ENCODE results near the gene PTPN23.

Gene PTPN23

DNA sequence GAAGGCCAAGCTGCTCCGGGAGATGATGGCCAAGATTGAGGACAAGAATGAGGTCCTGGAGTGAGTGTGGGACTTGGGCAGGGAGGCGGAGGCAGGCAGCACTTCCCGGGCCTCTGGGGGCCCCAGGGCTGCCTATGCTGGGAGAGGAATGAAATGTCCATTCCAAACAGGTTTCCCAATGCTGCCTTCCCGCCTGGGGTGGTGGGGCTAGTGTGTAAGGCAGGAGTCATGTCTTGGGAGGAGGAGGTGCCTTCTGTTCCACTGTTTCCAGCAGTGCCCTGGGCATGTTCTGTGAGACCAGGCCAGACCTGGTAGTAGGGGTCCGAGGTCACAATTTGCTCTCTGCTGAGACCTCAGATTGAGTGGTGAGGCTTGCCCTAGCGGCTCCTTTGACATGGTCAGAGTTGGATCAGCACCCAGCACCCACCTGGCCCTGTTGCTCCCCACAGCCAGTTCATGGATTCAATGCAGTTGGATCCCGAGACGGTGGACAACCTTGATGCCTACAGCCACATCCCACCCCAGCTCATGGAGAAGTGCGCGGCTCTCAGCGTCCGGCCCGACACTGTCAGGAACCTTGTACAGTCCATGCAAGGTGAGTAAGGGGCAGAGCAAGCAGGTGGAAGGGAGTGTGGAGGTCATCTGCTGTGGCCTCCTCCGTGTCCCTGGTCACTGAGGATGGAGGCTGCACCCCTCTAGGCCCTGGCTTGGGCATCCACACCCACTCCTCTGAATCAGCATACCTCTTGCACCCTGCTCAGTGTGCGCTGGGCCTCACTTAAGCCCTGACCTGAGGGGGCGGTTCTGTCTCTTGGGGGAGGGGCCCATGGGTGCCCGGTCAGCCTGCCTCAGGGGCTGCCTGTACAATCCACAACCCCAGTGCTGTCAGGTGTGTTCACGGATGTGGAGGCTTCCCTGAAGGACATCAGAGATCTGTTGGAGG lies 27.3 kb downstream of the PTPN23 start:
- DNase-seq, result no peak

DNA sequence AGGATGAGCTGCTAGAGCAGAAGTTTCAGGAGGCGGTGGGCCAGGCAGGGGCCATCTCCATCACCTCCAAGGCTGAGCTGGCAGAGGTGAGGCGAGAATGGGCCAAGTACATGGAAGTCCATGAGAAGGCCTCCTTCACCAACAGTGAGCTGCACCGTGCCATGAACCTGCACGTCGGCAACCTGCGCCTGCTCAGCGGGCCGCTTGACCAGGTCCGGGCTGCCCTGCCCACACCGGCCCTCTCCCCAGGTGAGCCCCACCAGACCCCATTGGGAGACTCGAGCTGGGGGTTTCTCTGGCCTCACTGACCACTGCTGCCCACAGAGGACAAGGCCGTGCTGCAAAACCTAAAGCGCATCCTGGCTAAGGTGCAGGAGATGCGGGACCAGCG lies 28.0 kb downstream of the PTPN23 start:
- DNase-seq, result no peak

DNA sequence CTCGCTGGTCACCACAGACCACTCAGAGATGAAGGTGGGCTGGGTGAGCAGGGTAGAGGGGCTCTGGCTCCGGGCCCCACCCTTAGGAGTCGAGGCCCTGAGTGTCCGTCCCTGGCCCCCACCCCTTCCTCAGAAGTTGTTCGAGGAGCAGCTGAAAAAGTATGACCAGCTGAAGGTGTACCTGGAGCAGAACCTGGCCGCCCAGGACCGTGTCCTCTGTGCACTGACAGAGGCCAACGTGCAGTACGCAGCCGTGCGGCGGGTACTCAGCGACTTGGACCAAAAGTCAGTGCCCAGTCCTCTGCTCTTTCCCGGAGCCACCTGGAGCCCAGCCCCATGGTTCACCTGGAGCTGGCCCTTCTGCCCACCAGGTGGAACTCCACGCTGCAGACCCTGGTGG lies 28.5 kb downstream of the PTPN23 start:
- no peak for DNase-seq

DNA sequence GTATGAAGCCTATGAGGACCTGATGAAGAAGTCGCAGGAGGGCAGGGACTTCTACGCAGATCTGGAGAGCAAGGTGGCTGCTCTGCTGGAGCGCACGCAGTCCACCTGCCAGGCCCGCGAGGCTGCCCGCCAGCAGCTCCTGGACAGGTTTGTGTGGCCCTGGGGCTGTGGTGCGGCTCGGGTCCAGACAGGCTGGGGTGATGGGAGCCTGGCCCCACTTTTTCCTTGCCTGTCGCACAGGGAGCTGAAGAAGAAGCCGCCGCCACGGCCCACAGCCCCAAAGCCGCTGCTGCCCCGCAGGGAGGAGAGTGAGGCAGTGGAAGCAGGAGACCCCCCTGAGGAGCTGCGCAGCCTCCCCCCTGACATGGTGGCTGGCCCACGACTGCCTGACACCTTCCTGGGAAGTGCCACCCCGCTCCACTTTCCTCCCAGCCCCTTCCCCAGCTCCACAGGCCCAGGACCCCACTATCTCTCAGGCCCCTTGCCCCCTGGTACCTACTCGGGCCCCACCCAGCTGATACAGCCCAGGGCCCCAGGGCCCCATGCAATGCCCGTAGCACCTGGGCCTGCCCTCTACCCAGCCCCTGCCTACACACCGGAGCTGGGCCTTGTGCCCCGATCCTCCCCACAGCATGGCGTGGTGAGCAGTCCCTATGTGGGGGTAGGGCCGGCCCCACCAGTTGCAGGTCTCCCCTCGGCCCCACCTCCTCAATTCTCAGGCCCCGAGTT lies 29.0 kb downstream of the PTPN23 start:
- DNase-seq, result no peak

DNA sequence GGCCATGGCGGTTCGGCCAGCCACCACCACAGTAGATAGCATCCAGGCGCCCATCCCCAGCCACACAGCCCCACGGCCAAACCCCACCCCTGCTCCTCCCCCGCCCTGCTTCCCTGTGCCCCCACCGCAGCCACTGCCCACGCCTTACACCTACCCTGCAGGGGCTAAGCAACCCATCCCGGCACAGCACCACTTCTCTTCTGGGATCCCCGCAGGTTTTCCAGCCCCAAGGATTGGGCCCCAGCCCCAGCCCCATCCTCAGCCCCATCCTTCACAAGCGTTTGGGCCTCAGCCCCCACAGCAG lies 29.5 kb downstream of the PTPN23 start:
- no peak for DNase-seq

DNA sequence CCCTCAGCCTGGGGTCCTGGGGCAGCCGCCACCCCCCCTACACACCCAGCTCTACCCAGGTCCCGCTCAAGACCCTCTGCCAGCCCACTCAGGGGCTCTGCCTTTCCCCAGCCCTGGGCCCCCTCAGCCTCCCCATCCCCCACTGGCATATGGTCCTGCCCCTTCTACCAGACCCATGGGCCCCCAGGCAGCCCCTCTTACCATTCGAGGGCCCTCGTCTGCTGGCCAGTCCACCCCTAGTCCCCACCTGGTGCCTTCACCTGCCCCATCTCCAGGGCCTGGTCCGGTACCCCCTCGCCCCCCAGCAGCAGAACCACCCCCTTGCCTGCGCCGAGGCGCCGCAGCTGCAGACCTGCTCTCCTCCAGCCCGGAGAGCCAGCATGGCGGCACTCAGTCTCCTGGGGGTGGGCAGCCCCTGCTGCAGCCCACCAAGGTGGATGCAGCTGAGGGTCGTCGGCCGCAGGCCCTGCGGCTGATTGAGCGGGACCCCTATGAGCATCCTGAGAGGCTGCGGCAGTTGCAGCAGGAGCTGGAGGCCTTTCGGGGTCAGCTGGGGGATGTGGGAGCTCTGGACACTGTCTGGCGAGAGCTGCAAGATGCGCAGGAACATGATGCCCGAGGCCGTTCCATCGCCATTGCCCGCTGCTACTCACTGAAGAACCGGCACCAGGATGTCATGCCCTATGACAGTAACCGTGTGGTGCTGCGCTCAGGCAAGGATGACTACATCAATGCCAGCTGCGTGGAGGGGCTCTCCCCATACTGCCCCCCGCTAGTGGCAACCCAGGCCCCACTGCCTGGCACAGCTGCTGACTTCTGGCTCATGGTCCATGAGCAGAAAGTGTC lies 30.2 kb downstream of the PTPN23 start:
- no peak for DNase-seq

DNA sequence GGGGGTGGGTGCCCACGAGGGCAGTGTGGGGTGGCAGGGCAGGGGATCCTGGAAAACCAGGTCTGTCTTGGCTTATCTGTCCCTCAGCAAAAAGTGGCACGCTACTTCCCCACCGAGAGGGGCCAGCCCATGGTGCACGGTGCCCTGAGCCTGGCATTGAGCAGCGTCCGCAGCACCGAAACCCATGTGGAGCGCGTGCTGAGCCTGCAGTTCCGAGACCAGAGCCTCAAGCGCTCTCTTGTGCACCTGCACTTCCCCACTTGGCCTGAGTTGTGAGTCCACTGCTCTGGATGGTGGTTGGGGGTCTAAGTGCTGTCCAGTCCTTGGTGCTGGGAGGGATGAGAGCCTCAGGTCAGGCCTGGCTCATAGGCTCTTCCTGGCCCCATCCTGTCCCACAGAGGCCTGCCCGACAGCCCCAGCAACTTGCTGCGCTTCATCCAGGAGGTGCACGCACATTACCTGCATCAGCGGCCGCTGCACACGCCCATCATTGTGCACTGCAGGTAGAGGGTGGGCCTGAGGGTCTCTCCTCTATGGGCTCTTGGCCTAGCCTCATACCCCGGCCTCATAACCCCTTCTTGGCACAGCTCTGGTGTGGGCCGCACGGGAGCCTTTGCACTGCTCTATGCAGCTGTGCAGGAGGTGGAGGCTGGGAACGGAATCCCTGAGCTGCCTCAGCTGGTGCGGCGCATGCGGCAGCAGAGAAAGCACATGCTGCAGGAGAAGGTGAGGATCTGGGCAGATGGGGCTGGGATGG lies 31.1 kb downstream of the PTPN23 start:
- no peak for DNase-seq

DNA sequence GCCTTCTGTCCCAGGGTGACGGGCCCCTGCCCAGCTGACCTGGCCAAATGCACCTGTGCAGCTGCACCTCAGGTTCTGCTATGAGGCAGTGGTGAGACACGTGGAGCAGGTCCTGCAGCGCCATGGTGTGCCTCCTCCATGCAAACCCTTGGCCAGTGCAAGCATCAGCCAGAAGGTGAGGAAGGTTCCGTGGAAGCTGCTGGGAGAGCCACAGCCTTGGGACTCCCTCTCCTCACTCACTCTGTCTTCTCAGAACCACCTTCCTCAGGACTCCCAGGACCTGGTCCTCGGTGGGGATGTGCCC lies 31.6 kb downstream of the PTPN23 start:
- no peak for DNase-seq

DNA sequence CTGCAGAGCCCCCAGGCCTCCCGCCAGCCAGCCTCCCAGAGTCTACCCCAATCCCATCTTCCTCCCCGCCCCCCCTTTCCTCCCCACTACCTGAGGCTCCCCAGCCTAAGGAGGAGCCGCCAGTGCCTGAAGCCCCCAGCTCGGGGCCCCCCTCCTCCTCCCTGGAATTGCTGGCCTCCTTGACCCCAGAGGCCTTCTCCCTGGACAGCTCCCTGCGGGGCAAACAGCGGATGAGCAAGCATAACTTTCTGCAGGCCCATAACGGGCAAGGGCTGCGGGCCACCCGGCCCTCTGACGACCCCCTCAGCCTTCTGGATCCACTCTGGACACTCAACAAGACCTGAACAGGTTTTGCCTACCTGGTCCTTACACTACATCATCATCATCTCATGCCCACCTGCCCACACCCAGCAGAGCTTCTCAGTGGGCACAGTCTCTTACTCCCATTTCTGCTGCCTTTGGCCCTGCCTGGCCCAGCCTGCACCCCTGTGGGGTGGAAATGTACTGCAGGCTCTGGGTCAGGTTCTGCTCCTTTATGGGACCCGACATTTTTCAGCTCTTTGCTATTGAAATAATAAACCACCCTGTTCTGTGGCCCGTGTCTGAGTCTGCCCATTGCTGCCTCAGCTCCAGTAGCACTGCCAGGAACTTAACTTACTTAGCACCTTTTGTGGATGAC lies 32.2 kb downstream of the PTPN23 start:
- no peak for DNase-seq

DNA sequence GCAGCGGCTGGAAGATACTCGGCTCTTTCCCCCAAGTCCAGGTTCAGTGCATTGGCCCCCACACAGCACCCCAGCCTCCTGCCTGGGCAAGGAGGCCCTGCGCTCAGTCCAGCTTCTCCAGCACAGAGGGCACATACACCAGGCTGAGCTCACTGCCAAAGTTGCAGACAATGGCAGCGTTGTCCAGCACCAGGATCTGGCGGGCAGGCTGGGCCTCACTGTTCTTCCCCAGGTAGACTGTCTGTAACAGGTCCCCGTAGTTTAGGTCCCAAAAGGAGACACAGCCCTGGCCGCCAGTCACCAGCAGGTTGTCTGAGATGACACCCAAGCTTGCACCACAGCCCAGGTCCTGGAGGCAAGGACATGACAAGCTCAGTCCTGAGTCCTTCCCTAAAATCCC lies 32.9 kb downstream of the PTPN23 start:
- no peak for DNase-seq

DNA sequence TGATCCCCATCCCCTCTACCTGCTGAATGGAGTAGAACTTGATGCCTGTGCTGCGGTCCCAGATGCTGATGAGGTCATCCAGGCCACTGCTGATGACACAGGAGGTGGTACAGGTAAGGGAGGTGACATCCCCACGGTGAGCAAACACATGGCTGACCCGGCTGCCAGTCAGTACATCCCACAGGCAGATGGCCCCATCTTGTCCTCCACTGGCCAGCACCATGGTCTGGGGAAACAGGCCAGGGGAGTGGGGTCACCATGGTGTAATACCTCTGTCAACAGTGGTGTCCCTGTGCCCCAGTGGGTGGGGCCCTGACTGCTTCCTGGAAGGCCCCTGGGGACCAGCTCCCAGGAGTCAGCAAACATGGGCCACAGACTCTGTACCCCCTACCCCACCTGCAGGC lies 33.3 kb downstream of the PTPN23 start:
- no peak for DNase-seq

DNA sequence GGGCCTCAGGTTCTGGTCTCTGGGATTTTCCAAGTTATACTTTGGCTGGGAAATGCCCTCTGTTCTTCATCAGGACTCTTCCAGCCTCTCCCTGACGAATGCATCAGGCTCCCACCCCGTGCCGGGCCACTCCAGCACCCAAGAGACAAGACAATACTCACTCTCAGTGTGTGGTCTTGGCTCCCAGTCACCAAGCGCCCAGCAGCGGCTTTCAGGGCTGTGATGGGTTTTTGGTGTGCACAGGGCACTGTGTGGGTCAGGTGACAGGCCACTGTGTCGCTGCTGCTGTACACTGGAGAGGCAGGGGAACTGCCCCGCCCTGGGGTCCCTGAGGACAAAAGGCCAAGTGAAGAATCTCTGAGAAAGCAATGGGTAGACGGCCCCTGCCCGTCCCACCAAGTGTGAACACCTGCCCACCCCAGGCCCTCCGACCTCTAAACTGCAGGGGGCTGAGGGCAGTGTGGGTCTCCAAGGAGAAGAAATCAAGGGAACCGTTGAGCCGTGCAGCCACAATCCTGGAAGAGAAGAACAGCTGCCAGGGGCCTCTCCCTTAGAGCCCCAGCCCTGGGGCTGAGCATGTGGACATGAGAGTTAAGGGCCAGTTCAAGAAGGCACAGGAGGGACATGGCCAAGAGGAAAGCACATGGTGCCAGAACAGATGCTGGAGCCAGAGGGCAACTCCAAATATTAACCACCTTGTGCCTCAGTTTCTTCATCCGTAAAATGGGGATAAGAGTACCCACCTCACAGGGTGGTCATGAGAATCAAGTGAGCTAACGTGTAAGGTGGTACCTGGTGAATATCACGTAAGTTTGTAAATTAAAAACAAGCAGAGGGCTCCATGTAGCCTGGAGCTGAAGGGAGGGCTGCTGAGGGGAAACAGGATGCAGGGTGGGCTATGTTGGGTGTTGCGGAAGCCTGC lies 34.1 kb downstream of the PTPN23 start:
- DNase-seq, result peak; percentile 30

DNA sequence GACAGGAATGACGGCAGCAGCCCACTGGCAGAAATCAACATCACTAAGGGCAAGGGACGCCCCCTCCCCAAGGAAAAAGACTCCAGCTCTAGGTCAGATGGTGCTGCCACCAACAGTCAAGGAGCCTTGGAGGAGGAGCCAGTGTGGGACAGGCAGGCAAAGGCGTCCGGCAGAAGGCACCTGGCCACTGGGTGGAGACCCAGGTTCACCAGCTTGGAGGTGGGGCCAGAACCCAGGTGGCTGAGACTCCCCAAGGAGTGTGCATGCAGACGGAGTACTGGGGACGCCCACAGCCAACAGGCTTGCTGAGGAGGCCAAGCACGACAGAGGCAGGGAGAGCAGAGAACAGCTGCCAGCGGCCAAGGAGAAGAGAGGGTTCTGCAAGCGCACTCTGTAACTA lies 35.2 kb downstream of the PTPN23 start:
- peak; percentile 13 for DNase-seq

DNA sequence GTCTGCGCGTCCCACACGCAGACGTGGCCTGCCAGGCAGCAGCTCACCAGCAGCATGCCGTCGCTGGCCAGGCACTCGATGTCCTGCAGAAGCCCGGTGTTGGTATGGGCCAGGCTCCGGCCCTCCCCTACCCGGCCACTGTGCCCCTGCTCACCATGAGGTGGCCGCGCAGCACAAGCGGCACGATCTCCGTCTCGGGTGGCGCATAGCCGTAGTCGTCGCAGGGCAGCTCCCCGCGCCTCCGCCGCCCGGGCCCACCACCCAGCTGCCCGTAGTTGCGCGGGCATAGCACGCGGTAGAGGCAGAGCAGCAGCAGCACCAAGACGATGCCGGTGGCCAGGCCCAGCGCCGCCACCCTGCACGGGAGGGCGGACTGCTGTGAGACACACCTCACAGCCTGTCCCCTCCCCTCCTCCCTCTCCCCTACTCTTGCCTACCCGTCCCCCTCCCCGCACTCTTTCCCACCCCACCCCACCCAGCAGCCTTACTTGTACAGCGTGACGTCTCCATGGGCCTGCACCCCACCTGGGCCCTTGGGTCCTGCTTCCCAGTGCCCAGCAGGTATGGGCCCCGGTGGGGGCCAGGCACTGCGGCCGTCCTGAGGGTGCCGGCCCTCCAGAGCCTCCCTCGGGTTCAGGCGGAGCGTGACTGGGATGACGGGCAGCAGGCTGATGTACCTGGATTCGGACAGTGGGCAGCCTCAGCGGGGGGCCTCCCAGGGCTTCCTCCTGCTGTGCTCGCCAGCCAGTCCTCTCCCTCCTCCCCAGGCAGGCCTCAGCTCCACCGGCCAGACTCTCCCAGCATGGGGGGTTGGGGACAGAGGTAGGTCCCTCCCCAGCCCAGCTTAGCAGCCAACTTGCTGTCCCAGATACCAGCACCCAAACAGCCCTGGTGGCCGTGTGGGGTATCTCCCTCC lies 37.6 kb downstream of the PTPN23 start:
- no peak for DNase-seq

DNA sequence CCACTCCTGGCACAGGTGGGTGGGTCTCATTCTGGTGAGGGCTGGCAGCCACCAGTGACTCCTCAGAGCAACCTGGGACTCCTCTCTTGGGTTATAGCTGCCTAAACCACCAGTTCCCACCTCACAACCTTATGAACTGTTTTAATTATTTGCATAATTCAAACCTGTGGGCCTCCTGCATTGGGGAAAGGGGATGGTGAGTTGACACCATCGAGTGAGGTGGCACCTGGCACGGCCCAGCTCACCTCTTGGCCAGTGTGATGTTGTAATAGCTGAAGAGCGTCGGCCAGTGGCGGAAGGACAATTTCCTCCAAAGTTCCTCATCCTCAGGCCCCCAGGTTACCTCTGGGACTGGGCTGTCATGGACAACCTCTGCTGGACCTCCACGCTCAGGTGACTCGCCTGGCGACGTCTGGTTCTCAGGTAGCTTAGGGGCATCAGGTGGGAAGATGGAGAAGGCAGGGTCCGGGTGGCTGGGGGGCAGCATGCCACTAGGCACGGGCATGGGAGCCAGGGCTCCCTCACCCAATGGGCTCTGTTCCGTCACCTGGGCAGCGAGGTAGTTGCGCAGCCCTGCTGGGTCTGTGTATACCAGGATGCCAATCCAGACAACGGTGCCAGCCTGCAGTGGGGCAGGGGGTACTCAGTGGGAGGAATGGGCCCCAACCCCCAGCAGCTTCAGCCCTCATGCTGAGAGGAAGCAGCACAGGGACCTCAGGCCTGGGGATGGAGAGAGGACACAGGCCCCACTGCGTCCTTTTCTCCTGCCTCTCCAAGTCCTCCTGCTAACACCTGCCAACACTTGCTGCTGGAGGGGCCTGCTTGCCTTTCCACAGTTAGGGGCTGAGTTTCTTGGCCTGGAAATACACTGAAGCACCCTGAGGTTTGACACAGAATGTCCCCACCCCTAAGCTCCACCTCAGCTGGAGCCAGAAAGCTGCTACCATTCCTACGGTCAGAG lies 38.5 kb downstream of the PTPN23 start:
- no peak for DNase-seq

DNA sequence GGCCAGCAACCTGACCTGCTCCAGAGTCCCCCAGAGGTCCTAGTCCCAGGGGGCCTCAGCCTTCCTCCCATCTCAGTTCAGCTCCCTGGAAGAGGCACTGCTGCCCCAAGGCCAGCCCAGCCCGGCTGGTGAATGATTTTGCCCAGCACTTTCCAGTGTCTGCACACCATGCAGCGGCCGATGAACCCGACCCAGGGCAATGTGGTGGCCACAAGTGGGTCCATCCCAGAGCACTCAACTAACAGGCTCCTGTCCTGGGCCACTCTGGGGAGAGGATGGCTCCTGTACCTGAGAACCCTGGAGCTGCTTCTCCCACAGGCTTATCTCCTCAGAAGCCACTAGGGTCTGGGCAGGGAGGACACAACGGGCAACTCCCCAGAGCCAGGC lies 39.2 kb downstream of the PTPN23 start:
- DNase-seq, result no peak

DNA sequence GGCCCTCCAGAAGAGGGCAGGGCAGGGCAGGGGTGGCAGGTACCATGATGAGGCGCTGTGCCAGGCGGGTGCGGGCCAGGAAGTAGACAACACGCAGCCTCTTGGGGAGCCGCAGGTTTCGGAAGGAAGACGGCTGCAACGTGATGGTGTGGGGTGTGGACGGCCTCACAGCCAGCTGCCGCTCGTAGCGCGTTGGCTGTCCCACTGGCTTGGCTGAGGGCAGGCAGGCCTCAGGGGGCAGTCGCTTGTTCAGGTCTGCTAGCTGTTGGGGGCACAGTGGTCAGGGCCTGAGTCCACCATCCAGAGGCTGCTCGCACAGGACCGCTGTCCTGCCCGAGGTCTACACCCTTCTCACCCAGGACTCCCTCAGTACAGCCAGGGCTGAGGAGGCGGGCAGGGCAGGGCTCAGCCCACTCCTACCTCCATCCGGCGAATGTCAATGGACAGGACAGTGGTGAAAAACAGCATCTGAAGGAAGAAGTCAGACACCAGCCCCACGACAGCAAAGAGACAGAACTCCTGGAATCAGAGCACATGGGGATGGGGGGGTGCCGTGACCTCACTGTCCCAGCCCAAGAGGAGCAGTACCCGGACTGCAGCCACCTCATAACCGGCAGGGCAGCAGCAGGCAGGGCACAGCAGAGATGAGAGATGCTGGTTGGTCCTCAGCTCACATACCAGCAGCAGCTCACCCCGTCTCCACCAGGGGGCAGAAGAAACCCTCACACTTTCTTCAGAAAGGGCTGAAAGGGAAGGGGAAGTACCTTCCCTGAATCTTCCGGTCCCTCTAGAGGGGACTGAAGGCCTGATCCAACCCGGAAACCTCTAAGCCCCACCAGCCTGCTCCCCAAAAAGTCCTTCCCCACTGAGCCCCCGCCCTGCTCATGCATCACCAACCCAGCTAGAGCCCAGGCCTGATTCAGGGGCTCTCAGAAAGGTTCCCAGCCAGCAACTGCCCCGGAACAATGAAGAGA lies 40.0 kb downstream of the PTPN23 start:
- DNase-seq, result peak; percentile 68

All from NCI-H345 (cell line).